ENCODE measurements around the gene PUS3.

The PUS3 gene

DNA sequence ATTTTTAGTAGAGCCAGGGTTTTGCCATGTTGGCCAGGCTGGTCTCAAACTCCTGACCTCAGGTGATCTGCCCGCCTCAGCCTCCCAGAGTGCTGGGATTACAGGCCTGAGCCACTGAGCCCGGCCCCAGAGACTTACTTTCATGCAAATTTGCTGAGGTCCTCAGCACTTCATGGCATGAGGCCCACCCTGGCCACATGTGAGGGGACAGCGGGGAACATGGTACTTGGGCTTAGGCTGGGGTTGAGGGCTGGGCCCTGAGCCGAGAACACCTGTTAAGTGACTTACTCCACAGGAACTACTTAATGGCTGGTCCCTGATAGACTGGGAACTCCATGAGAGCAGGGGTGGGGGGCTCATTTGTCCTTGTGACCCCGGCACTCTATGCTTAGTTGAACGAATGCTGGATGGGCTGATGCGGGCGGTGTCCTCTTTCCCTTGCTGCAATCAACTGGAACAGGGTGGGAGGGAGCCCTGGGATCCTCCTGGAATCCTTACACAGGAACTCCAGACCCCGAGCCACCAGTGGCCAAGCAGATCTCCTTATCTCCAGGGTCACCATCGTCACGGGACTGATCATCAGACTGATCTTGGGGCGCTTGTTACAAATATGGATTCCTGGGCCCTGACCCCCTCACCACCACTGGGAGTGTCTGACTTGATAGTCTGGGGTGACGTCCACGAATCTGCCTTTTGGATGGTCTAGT is 43.9 kb upstream of the PUS3 start:
- Histone ChIP-seq H3K9me3 (ENCODE audit: control insufficient read depth in 2 of 2, low read length in 2 of 2) (no peaks in the 10 kb centered on the region), H3K27ac (ENCODE audit: low read depth in 2 of 2, low read length in 2 of 2) (no peak overlapping the region), H3K4me3 (ENCODE audit: low read length in 2 of 2) (no peak overlapping the region), H3K27me3 (ENCODE audit: control insufficient read depth in 2 of 2, insufficient read depth in 2 of 2, low read length in 2 of 2) (no peaks in the 10 kb centered on the region), H3K9ac (ENCODE audit: low read depth in 1 of 2, low read length in 2 of 2) (no peak overlapping the region), H3K4me1 (ENCODE audit: control insufficient read depth in 2 of 2, insufficient read depth in 2 of 2, low read length in 2 of 2) (no peaks in the 10 kb centered on the region), H3K36me3 (ENCODE audit: control insufficient read depth in 2 of 2, insufficient read depth in 2 of 2, low read length in 2 of 2) (no peaks in the 10 kb centered on the region)

DNA sequence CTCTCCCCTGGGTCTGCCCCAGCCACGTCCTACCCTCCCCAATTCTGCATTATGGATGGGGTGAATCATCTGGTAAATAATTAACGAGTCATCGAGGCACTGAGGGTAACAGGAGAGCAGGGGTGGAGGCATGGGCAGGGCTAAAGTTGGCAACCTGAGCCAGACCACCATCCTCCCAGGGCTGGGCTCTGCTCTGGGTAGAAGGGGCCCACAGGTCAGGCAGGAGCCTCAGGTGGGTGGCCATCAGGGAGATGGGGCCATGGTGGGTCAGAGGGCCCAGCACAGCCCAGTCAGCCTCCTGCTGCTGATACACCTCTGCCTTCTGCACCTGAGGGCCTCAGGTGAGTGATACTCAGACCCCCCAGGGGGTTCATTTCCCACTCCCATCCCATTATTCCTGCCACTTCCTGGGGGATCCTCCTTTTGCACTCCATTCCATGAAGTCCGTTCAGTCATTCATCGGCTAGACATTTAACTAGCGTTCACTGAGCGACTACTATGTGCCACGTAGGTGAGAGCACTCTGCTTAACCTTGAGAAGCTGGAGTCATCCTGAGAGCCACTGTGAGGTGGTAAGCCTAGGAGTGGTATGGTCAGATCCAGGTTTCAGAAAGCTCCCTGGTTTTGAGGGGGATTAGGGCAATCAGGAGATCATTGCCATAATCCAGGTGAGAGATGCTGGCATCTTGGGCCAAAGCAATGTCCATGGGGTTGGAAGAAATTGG is 43.0 kb upstream of the PUS3 start, which contains the start of gene VSIG10L2:
VSIG10L2 (plus strand) TSS at position 248 of the 724 bp plus-strand sequence; CDS start at position 260, 12 bp downstream.
- Histone ChIP-seq H3K36me3 (ENCODE audit: control insufficient read depth in 2 of 2, insufficient read depth in 2 of 2, low read length in 2 of 2) (no peaks in the 10 kb centered on the region), H3K4me3 (ENCODE audit: low read length in 2 of 2) (no peak within 1 kb of the TSS), H3K27ac (ENCODE audit: low read depth in 2 of 2, low read length in 2 of 2) (no peak within 1 kb of the TSS), H3K27me3 (ENCODE audit: control insufficient read depth in 2 of 2, insufficient read depth in 2 of 2, low read length in 2 of 2) (no peaks in the 10 kb centered on the region), H3K4me1 (ENCODE audit: control insufficient read depth in 2 of 2, insufficient read depth in 2 of 2, low read length in 2 of 2) (no peaks in the 10 kb centered on the region), H3K9ac (ENCODE audit: low read depth in 1 of 2, low read length in 2 of 2) (no peak within 1 kb of the TSS), H3K9me3 (ENCODE audit: control insufficient read depth in 2 of 2, low read length in 2 of 2) (no peaks in the 10 kb centered on the region)

DNA sequence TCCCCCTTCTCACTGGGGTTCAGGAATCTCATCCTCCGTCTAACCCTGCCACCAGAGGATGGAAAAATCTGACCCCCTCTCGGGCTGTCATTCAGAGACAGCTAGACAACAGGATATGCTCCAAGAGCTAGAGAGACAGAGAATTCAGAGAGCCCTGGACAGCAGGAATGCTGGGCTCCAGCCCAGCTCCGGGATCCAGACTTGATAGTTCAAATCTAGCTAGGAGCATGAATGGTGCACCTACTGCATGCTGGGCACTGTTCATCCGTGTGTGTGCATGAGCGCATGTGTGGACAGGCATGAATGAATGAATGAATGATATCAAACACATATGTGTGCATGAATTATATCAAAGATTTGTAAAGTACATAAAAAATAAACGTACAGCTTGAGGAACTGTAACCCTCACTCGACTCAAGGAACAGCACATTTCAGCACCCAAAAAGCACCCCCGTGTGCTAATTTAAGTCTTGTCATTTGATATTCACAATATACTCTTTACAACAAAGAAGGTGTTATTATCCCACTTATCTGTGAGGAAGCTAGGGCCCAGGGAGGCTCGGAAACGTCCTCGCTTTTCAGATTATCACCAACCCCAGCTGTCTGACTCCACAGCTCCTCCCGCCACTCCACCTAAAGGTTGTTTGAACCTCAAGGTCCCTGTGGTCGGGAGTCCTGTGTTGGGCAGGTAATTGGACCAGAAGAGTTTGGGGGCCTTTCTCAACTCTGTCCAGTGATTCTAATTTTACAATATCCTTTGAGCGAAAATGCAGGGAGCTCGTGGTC is 42.2 kb upstream of the PUS3 start:
- H3K9ac ChIP-seq (ENCODE audit: low read depth in 1 of 2, low read length in 2 of 2), result no peak overlapping the region

DNA sequence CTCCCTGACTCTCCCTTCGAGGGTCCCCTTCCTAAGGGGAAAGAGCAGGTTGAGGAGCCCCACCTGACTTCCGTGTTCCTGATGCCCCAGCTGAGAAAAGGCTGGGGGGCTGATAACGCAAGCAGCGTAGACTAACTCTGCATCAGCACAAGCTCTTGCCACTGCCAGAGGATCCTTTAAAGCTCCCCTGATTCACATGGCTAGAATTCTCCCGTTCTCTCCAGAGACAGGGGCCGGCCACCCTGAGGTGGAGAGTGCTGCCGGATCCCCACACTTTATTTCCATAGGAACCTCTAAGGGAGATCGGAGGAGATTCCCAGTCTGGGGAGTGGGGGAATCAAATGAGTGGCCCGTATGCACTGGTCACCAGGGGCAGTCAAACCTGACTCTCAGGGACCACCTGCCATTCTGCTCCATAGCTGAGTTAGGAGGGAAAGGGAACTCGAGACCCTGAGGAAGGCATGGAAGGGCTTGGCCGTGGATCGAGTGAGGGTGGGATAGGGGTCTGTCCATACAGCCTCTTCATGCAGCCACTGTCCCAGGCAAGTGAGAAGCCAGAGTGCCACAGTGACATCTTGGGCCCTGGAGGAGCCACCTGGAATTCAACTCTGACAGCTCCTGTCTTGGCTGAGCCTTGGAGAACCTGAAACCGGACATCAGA is 41.5 kb upstream of the PUS3 start:
- Histone ChIP-seq H3K27ac (ENCODE audit: low read depth in 2 of 2, low read length in 2 of 2) (no peak overlapping the region), H3K9ac (ENCODE audit: low read depth in 1 of 2, low read length in 2 of 2) (no peak overlapping the region), H3K9me3 (ENCODE audit: control insufficient read depth in 2 of 2, low read length in 2 of 2) (no peaks in the 10 kb centered on the region), H3K36me3 (ENCODE audit: control insufficient read depth in 2 of 2, insufficient read depth in 2 of 2, low read length in 2 of 2) (no peaks in the 10 kb centered on the region), H3K27me3 (ENCODE audit: control insufficient read depth in 2 of 2, insufficient read depth in 2 of 2, low read length in 2 of 2) (no peaks in the 10 kb centered on the region), H3K4me1 (ENCODE audit: control insufficient read depth in 2 of 2, insufficient read depth in 2 of 2, low read length in 2 of 2) (no peaks in the 10 kb centered on the region), H3K4me3 (ENCODE audit: low read length in 2 of 2) (no peak overlapping the region)

More for the DNA sequence above, 42.2 kb upstream of the PUS3 start:
- Histone ChIP-seq H3K27ac (ENCODE audit: low read depth in 2 of 2, low read length in 2 of 2) (no peak overlapping the region), H3K9me3 (ENCODE audit: control insufficient read depth in 2 of 2, low read length in 2 of 2) (no peaks in the 10 kb centered on the region), H3K27me3 (ENCODE audit: control insufficient read depth in 2 of 2, insufficient read depth in 2 of 2, low read length in 2 of 2) (no peaks in the 10 kb centered on the region), H3K36me3 (ENCODE audit: control insufficient read depth in 2 of 2, insufficient read depth in 2 of 2, low read length in 2 of 2) (no peaks in the 10 kb centered on the region), H3K4me1 (ENCODE audit: control insufficient read depth in 2 of 2, insufficient read depth in 2 of 2, low read length in 2 of 2) (no peaks in the 10 kb centered on the region), H3K4me3 (ENCODE audit: low read length in 2 of 2) (no peak overlapping the region)

DNA sequence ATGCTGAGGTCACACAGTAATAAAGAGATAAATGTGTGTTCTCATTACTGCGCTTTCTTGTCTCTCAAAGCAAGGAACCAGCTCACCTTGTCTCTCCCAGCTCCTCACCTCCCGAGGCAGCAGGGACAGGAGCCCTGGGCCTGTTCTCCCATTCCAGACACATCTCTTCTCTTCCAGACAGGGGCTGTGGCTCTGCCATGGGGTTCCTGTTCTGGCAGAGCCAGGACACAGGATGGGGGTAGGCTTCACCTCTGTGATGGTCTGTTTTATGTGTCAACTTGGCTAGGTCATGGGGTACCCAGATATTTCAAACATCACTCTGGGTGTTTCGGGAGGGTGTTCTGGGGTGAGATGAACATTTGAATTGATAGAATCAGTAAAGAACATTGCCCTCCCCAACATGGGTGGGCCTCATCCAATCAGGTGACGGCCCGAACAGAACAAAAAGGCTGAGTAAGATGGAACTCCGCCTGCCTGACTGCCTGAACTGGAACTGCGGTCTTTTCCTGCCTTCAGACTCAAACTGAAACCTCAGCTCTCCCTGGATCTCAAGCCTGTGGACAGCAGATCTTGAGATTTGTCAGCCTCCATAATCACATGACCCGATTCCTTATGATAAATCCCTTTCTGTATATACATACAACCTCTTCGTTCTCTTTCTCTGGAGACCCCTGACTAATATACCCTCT is 40.8 kb upstream of the PUS3 start:
- H3K27ac ChIP-seq (ENCODE audit: low read depth in 2 of 2, low read length in 2 of 2), result no peak overlapping the region
- H3K4me3 ChIP-seq (ENCODE audit: low read length in 2 of 2), result no peak overlapping the region
- no peak overlapping the region for H3K9ac ChIP-seq (ENCODE audit: low read depth in 1 of 2, low read length in 2 of 2)
- no peaks in the 10 kb centered on the region for H3K36me3 ChIP-seq (ENCODE audit: control insufficient read depth in 2 of 2, insufficient read depth in 2 of 2, low read length in 2 of 2)
- no peaks in the 10 kb centered on the region for H3K9me3 ChIP-seq (ENCODE audit: control insufficient read depth in 2 of 2, low read length in 2 of 2)
- no peaks in the 10 kb centered on the region for H3K4me1 ChIP-seq (ENCODE audit: control insufficient read depth in 2 of 2, insufficient read depth in 2 of 2, low read length in 2 of 2)
- no peaks in the 10 kb centered on the region for H3K27me3 ChIP-seq (ENCODE audit: control insufficient read depth in 2 of 2, insufficient read depth in 2 of 2, low read length in 2 of 2)

DNA sequence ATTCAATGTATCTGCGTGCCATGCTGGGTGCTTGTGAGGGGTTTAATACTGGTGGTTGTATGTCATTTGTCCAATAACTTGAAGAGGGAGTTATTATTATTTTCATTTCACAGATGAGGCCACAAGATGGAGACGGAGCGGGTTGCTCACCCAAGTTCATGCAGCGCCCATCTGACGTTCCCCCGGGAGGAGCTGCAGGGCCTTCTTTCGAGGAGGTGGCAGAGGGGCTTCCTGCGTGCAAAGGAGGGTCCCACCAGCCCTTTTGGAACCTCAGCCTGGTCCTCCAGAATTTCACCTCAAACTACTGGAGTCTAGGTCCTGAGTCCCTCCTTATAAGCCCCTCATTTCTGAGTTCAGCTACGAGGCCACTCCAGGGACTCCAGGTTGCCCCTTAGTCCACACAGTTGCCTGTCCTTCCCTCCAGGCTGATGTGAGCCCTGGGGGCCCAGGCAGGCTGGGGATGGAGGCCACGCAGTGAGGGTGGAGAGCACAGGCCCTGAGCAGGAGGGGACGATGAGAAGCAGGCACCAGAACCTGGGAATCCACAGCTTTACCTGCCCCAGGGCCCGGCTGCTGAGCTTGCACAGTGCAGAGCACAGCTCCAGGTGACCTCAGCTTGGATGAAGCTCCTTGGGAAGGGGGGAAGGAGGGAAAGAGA is 39.9 kb upstream of the PUS3 start:
- no peak overlapping the region for H3K4me3 ChIP-seq (ENCODE audit: low read length in 2 of 2)
- no peak overlapping the region for H3K9ac ChIP-seq (ENCODE audit: low read depth in 1 of 2, low read length in 2 of 2)
- no peaks in the 10 kb centered on the region for H3K9me3 ChIP-seq (ENCODE audit: control insufficient read depth in 2 of 2, low read length in 2 of 2)
- no peak overlapping the region for H3K27ac ChIP-seq (ENCODE audit: low read depth in 2 of 2, low read length in 2 of 2)
- no peaks in the 10 kb centered on the region for H3K36me3 ChIP-seq (ENCODE audit: control insufficient read depth in 2 of 2, insufficient read depth in 2 of 2, low read length in 2 of 2)
- no peaks in the 10 kb centered on the region for H3K27me3 ChIP-seq (ENCODE audit: control insufficient read depth in 2 of 2, insufficient read depth in 2 of 2, low read length in 2 of 2)
- H3K4me1 ChIP-seq (ENCODE audit: control insufficient read depth in 2 of 2, insufficient read depth in 2 of 2, low read length in 2 of 2), result no peaks in the 10 kb centered on the region

DNA sequence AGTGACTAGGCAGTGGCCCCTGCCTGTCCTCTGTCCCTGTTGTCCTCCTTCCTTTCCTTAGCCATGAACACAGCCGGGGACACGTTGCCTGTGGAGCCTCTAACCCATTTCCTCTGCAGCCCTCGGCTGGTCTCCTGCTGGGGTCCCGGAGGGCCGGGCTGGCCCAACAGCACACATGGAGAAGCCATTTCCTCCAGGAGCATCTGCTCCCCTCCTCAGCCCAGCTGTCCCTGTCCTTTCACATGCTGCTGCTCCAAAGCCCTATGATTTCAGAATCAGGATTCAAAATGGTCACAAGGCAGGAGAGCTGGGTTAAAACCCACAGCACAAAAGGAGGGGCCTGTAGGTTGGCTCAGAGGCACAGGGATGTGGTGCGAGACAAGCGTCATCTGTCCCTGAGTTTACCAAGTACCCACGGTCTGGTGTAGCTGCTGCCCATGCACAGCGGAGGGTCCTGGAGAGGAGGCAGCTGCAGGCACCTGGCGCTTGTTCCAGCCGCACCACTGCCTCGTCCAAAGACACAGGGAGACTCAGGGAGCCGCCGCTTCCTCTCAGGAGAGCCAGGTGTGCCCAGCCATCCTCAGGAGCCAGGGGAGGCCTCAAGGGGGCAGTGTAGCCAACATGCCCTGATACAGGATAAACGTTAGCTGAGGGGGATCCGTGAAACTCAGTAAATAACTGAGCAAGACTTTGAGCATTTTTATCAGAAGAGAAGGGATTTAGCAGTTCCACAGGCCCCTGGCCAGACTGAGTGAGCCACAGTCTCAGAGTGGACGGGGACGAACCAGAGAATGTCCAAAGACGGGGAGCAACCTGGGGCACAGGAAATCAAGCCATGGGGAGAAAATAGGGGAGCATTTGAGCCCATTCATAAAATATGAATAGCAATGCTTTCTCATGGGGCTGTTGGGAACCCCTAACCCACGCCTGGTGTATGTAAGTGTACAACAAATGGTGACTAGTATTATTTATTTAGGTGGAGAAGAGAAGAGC is 38.9 kb upstream of the PUS3 start:
- Histone ChIP-seq H3K9me3 (ENCODE audit: control insufficient read depth in 2 of 2, low read length in 2 of 2) (no peaks in the 10 kb centered on the region), H3K4me3 (ENCODE audit: low read length in 2 of 2) (no peak overlapping the region), H3K27ac (ENCODE audit: low read depth in 2 of 2, low read length in 2 of 2) (no peak overlapping the region), H3K36me3 (ENCODE audit: control insufficient read depth in 2 of 2, insufficient read depth in 2 of 2, low read length in 2 of 2) (no peaks in the 10 kb centered on the region), H3K4me1 (ENCODE audit: control insufficient read depth in 2 of 2, insufficient read depth in 2 of 2, low read length in 2 of 2) (no peaks in the 10 kb centered on the region), H3K27me3 (ENCODE audit: control insufficient read depth in 2 of 2, insufficient read depth in 2 of 2, low read length in 2 of 2) (no peaks in the 10 kb centered on the region), H3K9ac (ENCODE audit: low read depth in 1 of 2, low read length in 2 of 2) (no peak overlapping the region)

DNA sequence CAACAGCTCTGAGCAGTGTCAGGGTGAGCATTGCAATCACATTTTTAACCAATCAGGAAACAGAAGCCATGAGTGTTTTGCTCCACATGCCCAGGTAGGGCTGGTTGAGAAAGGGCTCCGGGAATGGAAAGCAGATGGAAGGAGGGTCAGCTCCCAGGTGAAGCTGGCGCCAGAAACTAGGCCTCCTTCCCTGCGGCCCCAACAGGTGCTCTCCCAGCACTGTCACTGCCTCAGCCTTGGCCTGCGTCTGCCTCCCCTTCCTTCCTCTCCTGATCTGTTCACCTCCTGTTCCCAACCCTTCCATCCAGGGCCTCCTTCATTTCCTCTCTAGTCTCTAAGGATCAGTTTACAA is 38.2 kb upstream of the PUS3 start:
- H3K9me3 ChIP-seq (ENCODE audit: control insufficient read depth in 2 of 2, low read length in 2 of 2), result no peaks in the 10 kb centered on the region
- H3K27ac ChIP-seq (ENCODE audit: low read depth in 2 of 2, low read length in 2 of 2), result no peak overlapping the region
- H3K27me3 ChIP-seq (ENCODE audit: control insufficient read depth in 2 of 2, insufficient read depth in 2 of 2, low read length in 2 of 2), result no peaks in the 10 kb centered on the region
- no peaks in the 10 kb centered on the region for H3K36me3 ChIP-seq (ENCODE audit: control insufficient read depth in 2 of 2, insufficient read depth in 2 of 2, low read length in 2 of 2)
- H3K9ac ChIP-seq (ENCODE audit: low read depth in 1 of 2, low read length in 2 of 2), result no peak overlapping the region
- no peaks in the 10 kb centered on the region for H3K4me1 ChIP-seq (ENCODE audit: control insufficient read depth in 2 of 2, insufficient read depth in 2 of 2, low read length in 2 of 2)
- no peak overlapping the region for H3K4me3 ChIP-seq (ENCODE audit: low read length in 2 of 2)
